DOHH2 (cell line): Measurements from ENCODE around the gene ADIPOR2.
"Not testable (repeated sequence)": the region's sequence is repeated elsewhere in the genome, so short reads cannot be mapped to it uniquely, and the experiment has no call there.

Experiments
- CTCF ChIP-seq: fragments of 200-600 bp; sonication (generic); IDR thresholded peaks from one replicate; pipeline ENCODE4 v1.5.1; 2014; ENCODE audit warnings: antibody characterized with exemption, mild to moderate bottlenecking, low read depth, low read length; ENCODE audit not compliant: poor library complexity, severe bottlenecking
- EZH2phosphoT487 ChIP-seq: fragments of 200-600 bp; sonication (generic); IDR thresholded peaks from 2 replicates; pipeline ENCODE4 v1.6.1; 2017; ENCODE audit warnings: borderline replicate concordance, mild to moderate bottlenecking, antibody characterized with exemption, low read length, moderate library complexity, mixed read lengths

- not testable (repeated sequence) for TF ChIP-seq CTCF, EZH2phosphoT487
Measured at GRCh38 chr12:1712305-1712704, 21.4 kb downstream of the ADIPOR2 start.
